Tibial nerve (tissue), 4 donors: ENCODE data around the gene FARP1. TPM values are rescaled to one million over a fixed set of nuclear protein-coding genes. Genes with fewer than 3 reads are reported as not detected.

ENCODE experiments used
- DNase-seq, 2 donors: peaks; one replicate each; pipeline ENCODE4 v3.0.0-alpha.2; 2019; ENCODE audit warnings: low spot score in 2 of 2
- H3K27ac ChIP-seq, 4 donors: fragments of 200-600 bp; sonication (generic) in 3 of 4; one replicate each; pipeline ENCODE4 v1.5.1; 2017 to 2019; ENCODE audit warnings: mild to moderate bottlenecking in 1 of 4
- H3K27me3 ChIP-seq, 2 donors: fragments of 200-600 bp; sonication (generic) in 1 of 2; one replicate each; pipeline versions ENCODE4 v1.5.1 to v1.6.0; 2017 to 2019
- H3K36me3 ChIP-seq, 3 donors: fragments of 200-600 bp; sonication (generic); one replicate each; pipeline ENCODE4 v1.5.1; 2018 to 2019
- H3K4me1 ChIP-seq, 4 donors: fragments of 200-600 bp; sonication (generic) in 3 of 4; one replicate each; pipeline ENCODE4 v1.5.1; 2017 to 2019
- H3K4me3 ChIP-seq, 4 donors: fragments of 200-600 bp; sonication (generic) in 3 of 4; one replicate each; pipeline ENCODE4 v1.5.1; 2017 to 2019; ENCODE audit warnings: mild to moderate bottlenecking in 1 of 4, moderate library complexity in 1 of 4
- H3K9me3 ChIP-seq, 4 donors: fragments of 200-600 bp; sonication (generic) in 3 of 4; one replicate each; pipeline ENCODE4 v1.5.1; 2017 to 2019
- EP300 ChIP-seq, 2 donors: sonication (generic); formaldehyde crosslinking; IDR thresholded peaks; one replicate each; pipeline ENCODE4 v1.6.1; 2017; ENCODE audit warnings: antibody characterized with exemption in 2 of 2, mild to moderate bottlenecking in 1 of 2
- POLR2A ChIP-seq, 2 donors: fragments of 450-650 bp; IDR thresholded peaks; one replicate each; pipeline ENCODE4 v1.6.1; 2017; ENCODE audit warnings: antibody characterized with exemption in 2 of 2, mild to moderate bottlenecking in 2 of 2, moderate library complexity in 2 of 2
- WGBS, 2 donors: methylation state at CpG; one replicate each; pipeline ENCODE4 v1.1.5; 2018; 5-methylcytosine and 5-hydroxymethylcytosine counted together
- total RNA-seq, 4 donors: library from RNA; depleted of rRNA; stranded (reverse); fragments of >200 nt; gene quantifications; one replicate each; pipeline ENCODE4 v1.1.0, GENCODE V29; 2016
- TF ChIP-seq, protein P1 (sequence below), 5 experiments: fragments of 200-600 bp in 3 of 5; fragments of 450-650 bp in 2 of 5; sonication (generic) in 3 of 5; IDR thresholded peaks; one replicate each; pipeline ENCODE4 v1.5.1; 2016 to 2019; ENCODE audit warnings: antibody characterized with exemption in 5 of 5, mild to moderate bottlenecking in 3 of 5, moderate library complexity in 2 of 5

The FARP1 gene
- total RNA-seq, 4 donors from 2014 or later, result 21.4 to 28.5 (median 24.9) TPM

DNA sequence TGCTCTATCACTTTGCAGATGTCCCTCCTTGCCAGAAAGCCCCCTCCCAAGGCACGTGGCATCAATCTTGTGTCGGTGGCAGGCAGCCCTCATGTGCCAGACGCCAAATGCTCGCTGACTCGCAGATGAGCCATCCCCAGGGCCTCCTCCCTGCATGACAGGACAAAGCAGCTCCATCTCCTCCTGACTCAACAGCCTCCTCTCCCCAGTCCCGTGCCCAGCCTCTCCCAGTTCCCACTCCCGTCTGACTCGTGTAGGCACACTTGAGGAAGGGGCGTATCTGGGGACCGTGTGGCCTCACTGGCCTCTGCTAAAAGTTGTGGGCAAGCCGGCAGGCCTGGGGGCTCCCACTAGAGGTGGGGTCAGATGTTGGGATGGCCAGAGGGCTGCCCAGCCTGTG lies 300.4 kb downstream of the FARP1 start:
- Histone ChIP-seq H3K27me3 (no peaks in the 10 kb centered on the region), H3K4me1 (peaks cover 0 to 8% (median 3%) of the 10 kb centered on the region in 4 donors), H3K27ac (no peak overlapping the region), H3K36me3 (peaks cover 0 to 63% (median 0%) of the 10 kb centered on the region in 3 donors), H3K9me3 (no peaks in the 10 kb centered on the region), H3K4me3 (no peak overlapping the region)
- TF ChIP-seq EP300 (IDR thresholded peaks at IDR 0.05) (no peak), POLR2A (IDR thresholded peaks at IDR 0.05) (no peak)
- TF ChIP-seq, protein P1, sequence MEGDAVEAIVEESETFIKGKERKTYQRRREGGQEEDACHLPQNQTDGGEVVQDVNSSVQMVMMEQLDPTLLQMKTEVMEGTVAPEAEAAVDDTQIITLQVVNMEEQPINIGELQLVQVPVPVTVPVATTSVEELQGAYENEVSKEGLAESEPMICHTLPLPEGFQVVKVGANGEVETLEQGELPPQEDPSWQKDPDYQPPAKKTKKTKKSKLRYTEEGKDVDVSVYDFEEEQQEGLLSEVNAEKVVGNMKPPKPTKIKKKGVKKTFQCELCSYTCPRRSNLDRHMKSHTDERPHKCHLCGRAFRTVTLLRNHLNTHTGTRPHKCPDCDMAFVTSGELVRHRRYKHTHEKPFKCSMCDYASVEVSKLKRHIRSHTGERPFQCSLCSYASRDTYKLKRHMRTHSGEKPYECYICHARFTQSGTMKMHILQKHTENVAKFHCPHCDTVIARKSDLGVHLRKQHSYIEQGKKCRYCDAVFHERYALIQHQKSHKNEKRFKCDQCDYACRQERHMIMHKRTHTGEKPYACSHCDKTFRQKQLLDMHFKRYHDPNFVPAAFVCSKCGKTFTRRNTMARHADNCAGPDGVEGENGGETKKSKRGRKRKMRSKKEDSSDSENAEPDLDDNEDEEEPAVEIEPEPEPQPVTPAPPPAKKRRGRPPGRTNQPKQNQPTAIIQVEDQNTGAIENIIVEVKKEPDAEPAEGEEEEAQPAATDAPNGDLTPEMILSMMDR (IDR thresholded peaks at IDR 0.05), result no peak
- DNase-seq, result no peak
- WGBS, 2 donors, result 68 to 74% methylated on average over 11 of the region's 11 CpGs

DNA sequence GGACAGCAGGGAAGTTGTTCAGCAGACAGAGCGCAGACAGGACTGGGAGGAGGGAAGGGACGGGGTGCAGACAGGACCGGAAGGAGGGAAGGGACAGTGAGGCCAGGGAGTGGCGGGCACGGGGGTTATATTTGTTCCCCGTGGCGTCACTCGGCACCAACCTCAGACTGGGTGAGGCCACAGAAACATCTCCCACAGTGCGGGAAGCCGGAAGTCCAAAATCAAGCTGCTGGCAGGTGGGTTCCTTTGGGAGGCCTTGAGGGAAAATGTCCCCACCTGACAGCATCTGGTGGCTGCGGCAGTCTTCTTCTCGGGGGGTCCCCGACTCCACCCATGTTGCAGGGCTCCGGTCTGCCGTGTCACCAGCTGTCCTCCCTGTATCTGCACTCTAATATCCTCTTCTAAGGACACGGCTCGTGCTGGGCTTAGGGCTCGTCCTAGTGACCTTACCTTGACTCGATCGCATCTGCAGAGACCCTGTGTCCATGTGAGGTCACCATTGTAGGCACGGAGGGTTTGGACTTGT lies 301.0 kb downstream of the FARP1 start:
- H3K4me1 ChIP-seq, result peaks cover 0 to 8% (median 5%) of the 10 kb centered on the region in 4 donors
- no peaks in the 10 kb centered on the region for H3K27me3 ChIP-seq
- WGBS, 2 donors, result 88 to 90% methylated on average over 21 of the region's 21 CpGs
- H3K9me3 ChIP-seq, result no peaks in the 10 kb centered on the region
- no peak overlapping the region for H3K4me3 ChIP-seq
- H3K27ac ChIP-seq, result no peak overlapping the region
- TF ChIP-seq POLR2A (IDR thresholded peaks at IDR 0.05), result no peak
- TF ChIP-seq, protein P1 (IDR thresholded peaks at IDR 0.05), result no peak
- TF ChIP-seq EP300 (IDR thresholded peaks at IDR 0.05), result no peak
- peaks cover 0 to 62% (median 0%) of the 10 kb centered on the region in 3 donors for H3K36me3 ChIP-seq
- no peak for DNase-seq

DNA sequence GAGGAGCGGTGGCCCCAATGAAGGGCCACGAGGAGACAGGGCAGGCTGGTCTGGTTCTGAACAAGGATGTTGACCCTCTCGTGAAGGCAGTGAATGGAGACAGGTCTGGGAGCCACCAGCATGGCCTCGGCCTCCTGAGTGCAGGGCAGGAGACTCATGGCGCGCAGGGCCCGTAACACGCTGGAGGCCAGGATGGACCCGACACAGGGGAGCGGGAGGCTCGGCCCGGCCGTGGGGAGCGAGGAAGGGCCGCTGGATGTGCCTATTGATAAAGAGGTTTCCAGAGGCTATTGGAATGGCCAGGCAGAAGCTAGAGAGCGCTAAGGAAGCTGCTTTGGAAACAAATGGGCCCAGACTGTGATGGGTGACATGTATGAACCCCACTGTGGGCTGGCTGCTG lies 301.5 kb downstream of the FARP1 start:
- TF ChIP-seq POLR2A (IDR thresholded peaks at IDR 0.05), result no peak
- TF ChIP-seq, protein P1 (IDR thresholded peaks at IDR 0.05), result no peak
- WGBS, 2 donors, result 89 to 94% methylated on average over 12 to 16 of the region's 16 CpGs
- H3K27ac ChIP-seq, result no peak overlapping the region

DNA sequence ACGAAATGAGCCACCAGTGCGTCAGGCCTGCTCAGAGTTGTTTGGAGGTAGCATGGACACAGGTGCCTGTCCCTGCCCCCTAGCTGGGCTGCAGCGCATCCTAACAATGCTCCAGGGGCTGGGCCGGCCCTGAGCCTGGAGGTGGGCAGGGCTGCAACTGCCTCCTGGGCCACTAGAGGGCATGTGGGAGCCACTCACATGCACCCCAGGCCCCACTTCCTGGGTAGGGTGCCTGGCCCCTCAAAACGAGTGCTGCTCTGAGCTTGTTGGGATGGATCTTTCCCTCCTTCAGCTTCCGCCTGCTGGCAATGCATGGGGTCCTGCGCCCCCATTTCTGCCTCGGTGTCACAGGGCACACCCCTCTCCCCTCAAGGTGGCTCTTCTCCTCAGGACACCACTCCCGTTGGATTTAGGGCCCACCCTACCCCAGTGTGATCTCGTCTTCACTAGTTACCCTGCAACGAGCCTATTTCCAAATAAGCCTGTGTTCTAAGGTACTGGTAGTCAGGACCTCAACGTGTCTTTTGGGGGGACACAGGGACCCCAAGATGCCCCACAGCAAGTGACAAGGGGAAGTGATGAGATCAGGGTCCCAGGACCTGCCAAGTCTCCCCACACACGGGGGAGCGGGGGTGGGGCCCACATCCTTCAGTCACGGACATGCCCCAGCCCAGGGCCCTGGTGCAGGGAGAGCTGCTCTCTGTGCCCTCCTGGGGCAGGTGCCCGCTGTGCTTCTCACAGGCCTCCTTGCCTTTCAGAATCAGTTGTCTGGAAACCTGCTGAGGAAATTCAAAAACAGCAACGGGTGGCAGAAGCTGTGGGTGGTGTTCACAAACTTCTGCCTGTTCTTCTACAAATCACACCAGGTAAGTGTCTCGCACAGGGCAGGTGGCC lies 302.7 kb downstream of the FARP1 start:
- Histone ChIP-seq H3K27ac (peak overlapping the region in 3 of 4 donors; percentile 43 to 76 (median 50)), H3K4me3 (no peak overlapping the region), H3K27me3 (no peaks in the 10 kb centered on the region), H3K4me1 (peaks cover 0 to 25% (median 12%) of the 10 kb centered on the region in 4 donors), H3K36me3 (peaks cover 0 to 51% (median 0%) of the 10 kb centered on the region in 3 donors), H3K9me3 (no peaks in the 10 kb centered on the region)
- 21 to 27% methylated on average over 14 to 18 of the region's 18 CpGs for WGBS, 2 donors
- DNase-seq, result peak; percentile 60 to 78
- TF ChIP-seq EP300 (IDR thresholded peaks at IDR 0.05) (no peak), POLR2A (IDR thresholded peaks at IDR 0.05) (no peak)
- TF ChIP-seq, protein P1 (IDR thresholded peaks at IDR 0.05), result peak; percentile 95 to 98 (median 97)

More for the DNA sequence above, 301.5 kb downstream of the FARP1 start:
- Histone ChIP-seq H3K4me1 (peaks cover 0 to 13% (median 5%) of the 10 kb centered on the region in 4 donors), H3K36me3 (peaks cover 0 to 62% (median 0%) of the 10 kb centered on the region in 3 donors), H3K9me3 (no peaks in the 10 kb centered on the region), H3K27me3 (no peaks in the 10 kb centered on the region), H3K4me3 (no peak overlapping the region)
- no peak for DNase-seq

DNA sequence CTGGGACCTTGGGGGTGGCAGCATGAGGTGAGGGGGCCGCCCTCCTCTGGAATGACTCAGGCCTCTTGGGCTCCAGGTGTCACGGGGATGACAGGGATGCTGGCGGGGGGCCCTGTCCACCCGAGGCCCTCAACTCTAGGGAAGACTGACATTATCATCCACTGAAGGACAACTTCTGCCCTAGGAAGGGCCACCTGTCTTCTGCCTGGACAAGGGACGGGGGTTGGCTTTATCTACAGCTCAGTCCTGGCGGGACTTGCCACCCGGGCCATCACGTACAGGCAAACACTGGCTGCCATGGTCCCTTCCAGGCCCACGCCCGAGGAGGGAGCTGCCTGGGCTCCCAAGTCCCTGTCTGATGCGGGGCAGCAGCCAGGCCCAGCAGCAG lies 303.3 kb downstream of the FARP1 start:
- TF ChIP-seq, protein P1 (IDR thresholded peaks at IDR 0.05), result no peak
- Histone ChIP-seq H3K27me3 (no peaks in the 10 kb centered on the region), H3K9me3 (no peaks in the 10 kb centered on the region), H3K4me3 (no peak overlapping the region), H3K4me1 (peaks cover 0 to 31% (median 18%) of the 10 kb centered on the region in 4 donors), H3K27ac (peak overlapping the region in 1 of 4 donors; percentile 76), H3K36me3 (peaks cover 0 to 45% (median 0%) of the 10 kb centered on the region in 3 donors)
- no peak for DNase-seq
- WGBS, 2 donors, result 83 to 92% methylated on average over 7 to 11 of the region's 11 CpGs
